Dermis microvascular lymphatic vessel endothelial cell (primary cell): Measurements from ENCODE around the gene DSP. TPM values are rescaled to one million over a fixed set of nuclear protein-coding genes. Genes with fewer than 3 reads are reported as not detected.

Experiments used
- DNase-seq, 2 donors: peaks; one replicate each; pipeline versions ENCODE4 v3.0.0 to v3.0.0-alpha.2; 2010; ENCODE audit warnings: low read depth in 2 of 2
- total RNA-seq: library from RNA; depleted of rRNA; stranded (reverse); fragments of >200 nt; gene quantifications from 2 replicates; pipeline ENCODE4 v1.2.1, GENCODE V29; 2014

DSP gene
- total RNA-seq, 1 donor from 2014 or later: 42.4 TPM

DNA sequence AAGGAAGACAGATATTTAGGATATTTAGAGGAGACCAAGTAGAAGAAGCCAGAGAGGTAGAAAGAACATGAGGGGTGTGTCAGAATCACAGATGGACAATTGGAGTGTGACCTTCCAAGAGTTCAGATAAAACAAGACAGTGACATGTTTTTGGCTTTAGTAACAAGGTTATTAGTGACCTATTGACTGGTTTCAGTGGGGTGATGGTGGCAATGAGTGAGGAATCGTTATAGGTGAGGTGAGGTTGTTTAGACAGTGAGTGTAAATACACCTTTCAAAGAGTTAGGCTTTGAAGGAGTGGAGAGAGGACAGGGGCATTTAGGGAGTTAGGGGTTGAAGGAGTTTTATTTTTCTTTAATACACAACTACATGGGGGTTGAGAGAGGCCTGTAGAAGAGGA, 51.8 kb downstream of the DSP start:
- DNase-seq: no peak

DNA sequence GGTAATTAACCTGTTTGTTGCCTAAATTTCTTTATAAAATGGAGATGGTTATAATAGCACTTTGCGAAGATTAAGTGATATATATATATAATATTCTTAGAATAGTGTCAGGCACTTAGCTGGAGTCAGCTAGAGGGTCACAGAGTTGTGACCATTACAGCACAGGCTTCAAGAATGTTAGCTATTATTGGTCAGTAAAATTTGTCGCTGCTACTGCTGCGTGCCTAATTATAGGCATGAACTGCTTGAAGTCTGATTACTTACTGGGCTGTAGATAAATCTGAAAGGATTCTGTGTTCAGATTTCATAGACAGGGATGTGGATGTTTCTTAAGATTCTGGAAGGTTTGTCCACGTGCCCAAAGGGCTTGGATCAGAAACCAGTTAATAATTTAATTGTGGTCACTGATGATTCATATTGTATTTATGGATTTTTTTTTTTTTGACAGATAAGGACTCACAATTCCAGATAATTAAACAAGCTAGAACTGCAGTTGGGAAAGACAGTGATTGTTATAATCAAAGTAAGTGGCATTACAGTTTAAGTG, 53.2 kb downstream of the DSP start:
- no peak for DNase-seq

DNA sequence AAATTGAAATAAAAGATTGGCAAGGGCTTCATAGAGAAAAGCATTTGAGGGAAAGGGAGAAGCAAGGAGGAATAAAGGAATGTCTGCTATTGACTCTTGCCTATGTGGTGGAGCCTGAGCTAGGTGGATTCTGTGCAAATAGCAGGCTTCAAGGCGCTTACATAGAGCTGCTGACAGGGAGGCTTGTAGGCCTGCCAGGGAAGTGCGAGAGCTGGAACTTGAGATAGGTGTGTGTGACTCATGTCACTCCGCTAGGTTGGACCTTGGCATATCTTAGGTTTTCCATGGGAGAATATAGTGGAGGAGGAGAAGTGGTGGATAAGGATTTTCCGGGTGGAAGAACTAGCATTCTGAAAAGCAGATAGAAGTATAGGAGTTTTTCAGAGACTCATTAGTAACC, 62.5 kb downstream of the DSP start:
- no peak for DNase-seq

DNA sequence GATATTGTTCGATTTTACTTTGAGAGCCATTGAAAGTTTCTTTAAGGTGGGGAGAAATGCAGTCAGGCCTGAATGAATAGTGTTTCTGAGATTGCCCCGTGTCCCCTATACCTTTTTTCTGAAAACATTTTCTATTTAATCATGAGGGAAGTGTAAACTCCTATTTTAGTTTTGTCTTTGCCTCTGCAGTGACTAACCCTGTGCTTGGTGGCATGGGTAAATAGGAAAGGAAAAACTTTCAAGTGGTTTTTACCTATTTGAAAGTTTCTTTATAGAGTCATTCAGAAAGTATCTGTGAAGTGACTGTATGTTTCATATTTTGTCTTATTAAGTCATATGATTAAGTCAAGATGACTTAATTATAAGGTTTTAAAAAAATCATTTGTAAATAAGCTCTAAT, 63.0 kb downstream of the DSP start:
- DNase-seq: no peak

DNA sequence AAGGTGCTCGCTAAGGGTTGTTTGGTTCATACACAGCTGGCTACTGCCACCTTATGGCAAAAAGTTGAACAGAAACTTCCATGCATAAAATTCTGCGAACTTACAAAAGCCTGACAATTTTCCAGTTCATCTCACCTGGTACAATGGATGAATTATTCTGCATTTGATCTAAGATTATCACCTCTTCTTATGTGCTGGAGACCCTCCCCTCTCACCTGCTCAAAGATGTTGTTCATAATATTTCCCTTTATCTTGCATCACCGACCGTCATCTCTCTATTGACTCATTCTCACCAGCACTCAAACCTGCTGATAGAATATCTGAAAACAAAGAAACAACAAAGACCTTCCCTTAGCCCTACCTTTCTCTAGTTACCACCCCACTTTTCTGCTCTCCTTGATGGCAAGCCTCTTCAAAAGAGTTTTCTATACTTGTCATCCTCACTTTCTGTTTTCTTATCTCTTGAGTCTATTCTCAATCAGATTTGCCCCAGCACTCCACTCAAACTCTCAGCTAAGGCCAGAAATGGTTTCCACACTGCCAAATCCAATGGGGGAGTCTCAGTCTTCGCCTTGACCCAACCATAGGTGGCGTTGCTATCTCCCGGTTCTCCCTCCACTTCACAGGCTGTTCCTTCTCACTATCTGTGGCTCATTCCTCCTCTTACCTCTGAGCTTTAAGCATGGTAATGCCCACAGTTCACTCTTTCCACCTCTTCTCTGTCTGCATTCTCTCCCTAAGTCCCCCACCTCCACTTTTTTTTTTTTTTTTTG, 74.3 kb downstream of the DSP start:
- peak; percentile 50 to 60 for DNase-seq

DNA sequence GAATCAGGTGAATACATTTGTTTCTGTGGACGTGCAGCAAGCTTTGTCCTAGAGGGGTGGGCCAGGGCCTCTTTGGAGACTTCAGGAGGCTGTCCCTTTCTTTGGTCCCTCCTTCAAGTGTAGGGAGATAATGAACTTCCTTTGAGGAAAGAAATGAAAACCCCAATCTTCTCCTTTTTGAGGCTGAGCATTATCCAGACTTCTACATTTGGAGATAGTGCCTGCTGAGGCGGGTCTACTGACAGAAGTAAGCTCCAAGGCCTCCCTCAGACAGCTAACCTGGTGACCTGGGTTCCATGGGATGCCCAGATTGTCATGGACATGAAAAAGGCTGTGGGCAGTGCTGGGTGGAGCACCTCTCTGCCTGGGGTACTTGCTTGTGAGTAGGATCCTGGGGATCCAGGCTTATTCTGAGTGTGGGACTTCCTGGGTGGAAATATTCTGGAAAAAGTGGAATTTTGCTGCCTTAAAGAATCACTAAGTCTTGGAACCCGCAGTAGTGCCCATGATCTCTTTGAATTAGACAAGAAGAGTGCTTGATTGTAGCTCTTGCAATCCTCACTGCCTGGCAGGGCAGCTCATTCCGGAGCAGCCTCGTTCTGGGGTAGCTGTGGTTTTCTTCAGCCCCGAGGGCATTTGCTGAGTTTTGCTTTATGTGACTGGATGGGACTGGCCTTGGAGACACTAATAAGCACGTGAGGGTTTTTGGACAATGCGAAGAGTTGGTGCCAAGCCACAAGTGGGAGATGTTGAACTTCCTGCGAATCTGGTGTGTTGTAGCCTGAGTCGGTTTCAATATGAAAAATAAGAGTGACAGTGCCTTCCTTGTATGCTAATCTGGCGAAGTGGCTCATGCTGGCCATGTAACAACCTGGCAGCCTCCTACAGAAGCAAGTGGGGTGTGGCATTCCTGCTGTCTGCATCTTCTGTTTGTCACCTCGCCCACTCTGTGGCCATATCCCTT, 76.6 kb downstream of the DSP start:
- DNase-seq: peak; percentile 30 to 69

DNA sequence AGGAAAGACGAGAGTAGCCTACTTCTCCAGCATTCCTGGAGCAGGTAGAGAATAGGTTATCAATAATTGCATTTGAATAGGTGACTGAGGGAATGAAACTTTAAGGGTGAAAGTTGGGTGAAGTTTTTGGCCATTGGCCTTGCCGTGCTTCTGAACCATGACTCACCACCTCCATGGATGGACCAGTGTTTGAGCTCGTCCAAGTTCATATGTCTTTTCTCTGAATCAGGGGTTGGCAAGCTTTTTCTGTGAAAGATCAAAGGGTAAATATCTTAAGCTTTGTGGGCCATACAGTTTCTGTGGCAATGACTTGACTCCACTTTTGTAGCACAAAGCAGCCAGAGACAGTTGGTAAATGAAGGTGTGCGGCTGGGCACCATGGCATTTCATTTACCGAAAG, 80.3 kb downstream of the DSP start:
- DNase-seq: no peak

DNA sequence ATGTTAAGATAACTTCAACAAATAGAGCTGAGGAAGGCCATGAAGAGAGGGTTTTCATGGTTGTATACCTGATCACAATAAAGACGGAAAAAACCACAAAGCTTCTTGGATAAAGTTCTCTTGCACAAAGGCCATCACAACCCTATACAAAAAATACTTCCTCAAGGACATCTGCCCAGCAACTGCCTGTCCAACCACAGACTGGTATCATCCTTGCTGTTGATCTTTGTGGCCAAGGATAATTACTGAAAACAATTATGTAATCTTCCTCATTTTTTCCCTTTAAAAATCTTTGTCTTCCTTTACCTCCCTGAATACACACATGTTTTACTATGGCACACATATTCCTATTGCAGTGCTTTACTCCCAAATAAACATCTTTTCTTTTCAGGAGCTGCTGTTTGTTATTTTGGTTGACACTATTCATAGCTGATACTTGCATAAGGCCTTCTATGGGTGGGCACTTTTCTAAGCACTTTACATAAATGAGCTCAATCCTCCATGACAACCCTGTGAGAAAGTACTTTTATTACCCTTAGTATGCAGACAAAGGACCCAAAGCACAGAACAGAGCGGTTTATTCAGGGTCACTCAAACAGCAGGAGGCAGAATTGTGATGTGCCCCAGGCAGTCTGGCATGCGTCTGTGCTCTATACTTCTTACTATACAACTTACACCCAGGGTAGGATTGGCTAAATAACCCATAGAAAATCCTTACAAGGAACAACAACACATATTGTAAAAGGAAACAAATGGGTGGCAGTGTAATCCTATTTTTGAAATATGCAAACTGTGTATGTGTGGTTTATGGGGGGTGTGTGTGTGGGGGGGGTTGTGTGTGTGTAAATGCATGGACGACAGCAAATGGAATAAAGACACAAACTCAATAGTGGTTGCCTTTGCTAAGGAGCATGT, 83.6 kb downstream of the DSP start:
- DNase-seq: no peak

DNA sequence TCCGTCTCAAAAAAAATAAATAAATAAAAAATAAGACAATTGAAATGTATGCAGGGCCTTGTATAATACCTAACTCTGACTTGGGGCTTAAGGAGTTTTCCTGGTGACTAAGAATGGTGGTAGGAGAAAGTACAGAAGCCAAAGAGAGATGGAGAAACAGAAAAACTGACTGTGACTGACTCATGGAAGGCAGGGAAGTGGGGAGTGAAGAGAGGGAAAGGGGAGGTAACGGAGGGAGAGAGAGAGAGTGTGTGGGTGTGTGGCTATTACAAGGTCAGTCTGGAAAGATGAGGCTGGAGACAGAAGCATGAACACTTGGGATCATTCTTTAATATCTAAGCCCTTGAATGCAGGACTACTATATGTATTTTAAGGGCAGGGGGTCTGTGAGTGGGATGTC, 87.0 kb downstream of the DSP start:
- no peak for DNase-seq

DNA sequence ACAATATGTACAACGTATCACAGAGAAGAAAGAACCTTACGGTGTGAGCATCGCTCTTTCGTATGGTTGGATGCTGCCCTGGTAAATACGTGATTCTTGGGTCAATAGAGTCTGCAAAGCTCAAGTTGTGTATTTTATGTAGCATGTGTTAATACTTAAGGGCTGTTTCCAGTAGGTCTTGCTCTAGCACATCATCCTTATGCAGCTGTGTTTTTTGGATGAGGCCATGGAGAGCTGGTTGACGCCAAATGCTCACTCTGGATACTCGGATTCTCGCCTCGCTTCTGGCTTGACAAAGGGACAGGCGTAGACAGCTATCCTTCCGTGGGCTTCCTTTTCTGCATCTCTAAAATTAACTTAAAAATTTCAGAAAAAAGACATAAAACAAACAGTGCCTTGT, 87.4 kb downstream of the DSP start:
- no peak for DNase-seq

DNA sequence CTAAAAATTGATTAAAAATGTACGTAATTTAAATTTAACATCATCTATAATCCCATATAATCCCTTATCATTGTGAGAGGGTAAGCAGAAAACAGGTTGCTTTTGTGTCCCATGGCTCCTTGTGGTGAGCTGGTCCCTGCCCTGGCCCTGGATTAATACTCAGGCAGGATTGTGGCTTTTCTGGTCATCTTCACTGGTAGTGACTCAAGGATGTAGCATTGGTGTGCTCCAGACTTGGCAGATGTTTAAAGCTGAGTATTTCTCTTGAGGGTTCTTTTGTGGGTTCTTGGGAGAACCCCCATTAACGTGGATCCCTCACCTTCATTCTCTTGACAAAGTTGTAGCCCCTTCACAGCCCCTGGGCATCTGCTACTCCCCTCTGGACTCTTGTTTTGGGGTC, 87.8 kb downstream of the DSP start:
- no peak for DNase-seq

DNA sequence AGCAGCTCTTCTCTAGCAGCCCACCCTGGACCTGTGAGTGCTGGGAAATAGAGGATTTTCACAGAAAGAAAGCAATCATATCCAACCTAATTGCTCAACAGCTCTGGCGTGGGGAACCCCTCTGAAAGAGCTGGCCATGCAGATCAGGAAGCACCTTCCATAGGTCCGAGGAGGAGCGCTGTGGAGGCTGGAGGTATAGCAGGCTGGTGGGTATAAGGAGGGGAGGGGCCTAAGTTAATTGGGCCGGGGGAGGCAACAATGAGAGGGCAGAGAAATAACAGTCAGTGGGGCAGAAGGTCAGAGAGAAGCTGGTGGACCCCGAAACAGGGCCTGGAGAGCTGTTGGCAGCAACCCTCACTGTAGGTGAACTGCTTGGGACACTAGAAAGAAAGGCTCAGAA, 89.3 kb downstream of the DSP start:
- no peak for DNase-seq

DNA sequence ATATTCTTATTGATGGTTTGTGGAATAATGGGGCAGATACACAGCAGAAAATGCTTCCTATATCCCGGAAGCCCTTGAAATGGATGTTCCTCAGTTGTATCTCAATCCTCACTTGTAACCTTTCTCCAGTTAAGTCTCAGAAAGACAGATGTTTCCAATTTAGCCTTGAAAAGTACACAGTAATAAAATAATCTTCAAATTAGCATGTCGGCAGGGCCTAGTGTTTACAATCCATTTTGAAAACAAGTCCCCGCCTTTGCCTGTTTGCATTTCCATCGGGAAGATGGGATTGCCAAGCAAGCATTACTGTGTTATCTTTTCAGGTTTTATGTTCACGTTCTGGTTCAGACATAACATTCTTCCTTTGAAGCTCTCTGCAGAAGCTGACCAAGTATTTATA, 90.0 kb downstream of the DSP start:
- DNase-seq: no peak

DNA sequence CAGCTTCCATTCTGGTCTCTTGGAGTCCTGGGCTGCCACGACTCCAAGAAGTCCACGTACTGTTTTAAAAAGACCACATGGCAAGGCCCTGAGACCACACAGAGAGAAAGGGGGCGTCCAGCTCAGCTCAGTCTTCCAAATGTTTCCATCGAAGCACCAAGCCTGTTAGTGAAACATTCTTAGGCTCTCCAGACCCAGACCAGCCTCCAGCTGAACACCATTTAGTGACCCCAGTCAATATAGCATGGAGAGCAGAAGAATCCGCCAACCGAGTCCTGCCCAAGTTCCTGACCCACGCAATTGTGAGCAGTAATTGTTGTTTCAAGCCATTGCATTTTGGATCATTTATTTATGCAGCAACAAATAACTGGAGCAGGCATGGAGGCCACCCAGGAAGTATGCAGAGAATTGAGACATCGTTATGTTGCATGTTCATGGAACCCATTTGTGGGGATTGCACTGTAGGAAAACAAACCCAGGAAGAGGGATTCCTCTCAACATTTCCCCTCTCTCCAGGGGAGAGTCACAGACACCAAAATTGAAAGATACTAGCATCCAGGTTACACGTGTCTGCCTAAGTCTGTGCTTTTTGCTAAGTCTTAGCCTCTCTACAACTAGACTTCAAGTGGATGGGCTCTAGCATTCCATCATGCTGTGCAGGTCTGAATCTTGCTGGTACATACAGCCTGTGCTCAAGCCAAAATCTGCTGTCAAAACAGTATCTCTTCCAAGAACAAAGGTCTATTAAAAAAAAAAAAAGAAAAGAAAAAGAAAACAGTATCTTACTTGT, 91.2 kb downstream of the DSP start:
- DNase-seq: no peak

DNA sequence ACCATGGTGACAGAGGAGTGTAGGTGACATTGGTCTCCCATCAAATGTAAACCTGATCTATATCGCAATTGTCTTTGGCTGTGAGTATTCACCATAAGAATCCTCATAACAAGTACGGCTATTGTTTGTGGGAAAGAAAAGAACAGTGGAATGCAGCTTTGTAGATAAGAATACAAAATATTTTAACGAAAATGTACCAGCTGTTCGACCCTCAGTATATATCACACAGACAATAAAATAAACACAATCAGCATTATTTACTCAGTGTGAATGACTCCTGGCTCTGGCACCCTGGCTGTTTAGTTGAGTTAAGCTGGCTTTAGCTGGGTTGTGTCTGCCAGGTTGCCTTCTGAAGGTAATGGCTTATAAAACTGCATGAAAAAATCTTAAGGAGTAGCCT, 91.9 kb downstream of the DSP start:
- no peak for DNase-seq

DNA sequence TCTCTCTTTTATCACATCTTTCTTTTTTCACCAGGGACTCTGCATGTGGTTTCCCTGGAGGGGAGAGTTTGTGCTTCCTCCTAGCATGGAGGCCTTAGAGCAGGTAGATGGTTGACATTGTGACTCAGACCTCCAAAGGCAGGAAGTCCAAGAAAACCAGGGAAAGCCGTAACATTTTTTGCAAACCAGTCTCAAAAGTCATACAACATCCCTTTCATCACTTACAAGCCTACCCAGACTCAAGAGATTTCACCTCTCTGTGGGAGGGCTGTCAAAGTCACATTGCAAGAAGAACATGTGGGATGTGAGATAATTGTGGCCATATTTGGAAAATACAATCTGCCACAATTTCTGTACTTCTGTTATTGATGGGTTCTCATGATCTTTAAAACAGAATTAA, 94.7 kb downstream of the DSP start:
- DNase-seq: no peak
